ENCODE results near the gene GPSM3.
"Not testable (repeated sequence)": the region's sequence is repeated elsewhere in the genome, so short reads cannot be mapped to it uniquely, and the experiment has no call there.

GPSM3 gene

GRCh38 chr6:32148289-32149091, 44.0 kb downstream of the GPSM3 start:
- peak; percentile 60 for DNase-seq

- no peak for DNase-seq
These were observed 44.9 kb downstream of the GPSM3 start for GRCh38 chr6:32147401-32148132.

- no peak for DNase-seq
These were observed 45.8 kb downstream of the GPSM3 start for GRCh38 chr6:32146687-32147086.

DNA sequence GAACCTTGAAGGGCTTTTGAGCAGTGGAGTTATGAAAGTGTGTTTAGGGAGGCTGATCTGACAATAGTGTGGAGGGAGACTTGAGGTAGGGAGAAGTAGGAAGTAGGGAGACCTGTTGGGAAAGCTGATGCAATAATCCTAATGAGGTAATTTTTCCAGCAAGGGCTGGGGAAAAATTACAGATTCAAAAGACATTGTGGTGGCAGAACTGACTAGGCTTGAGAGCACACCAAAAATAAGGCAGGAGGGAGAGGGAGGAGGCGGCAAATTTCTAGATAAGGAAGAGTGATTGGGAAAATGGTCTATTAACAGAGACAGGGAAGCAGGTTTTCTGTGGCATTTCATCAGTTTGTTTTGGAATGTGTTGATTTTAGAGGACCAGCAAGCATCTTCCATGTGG, 46.2 kb downstream of the GPSM3 start:
- no peak for DNase-seq

- DNase-seq = not testable (repeated sequence)
These were observed 48.2 kb downstream of the GPSM3 start for GRCh38 chr6:32144238-32144637.

Data from stimulated activated CD4-positive, alpha-beta T cell treated with anti-CD3 and anti-CD28 coated beads, Interleukin-12 subunit alpha, Interleukin-12 subunit beta, amount 100 ng/mL, for 4 hours (primary cell).